ENCODE measurements around the gene PPFIA4.

PPFIA4 gene

GRCh38 chr1:203036537-203036936 lies 10.2 kb downstream of the PPFIA4 start:
- no peak for DNase-seq (ENCODE audit: low read depth)
- no peak for TF ChIP-seq CTCF (IDR thresholded peaks at IDR 0.05; ENCODE audit: control insufficient read depth, extremely low read depth, insufficient read depth)
- no peak overlapping the region for H3K4me3 ChIP-seq (ENCODE audit: low read depth, low read length)

- DNase-seq (ENCODE audit: low read depth) = no peak
- H3K4me3 ChIP-seq (ENCODE audit: low read depth, low read length) = no peak overlapping the region
- TF ChIP-seq CTCF (IDR thresholded peaks at IDR 0.05; ENCODE audit: control insufficient read depth, extremely low read depth, insufficient read depth) = no peak
Measured at GRCh38 chr1:203037509-203038190, 11.4 kb downstream of the PPFIA4 start.

GRCh38 chr1:203038217-203038741 lies 12.0 kb downstream of the PPFIA4 start:
- peak; percentile 12; the same call in 1 of the 2 replicates for TF ChIP-seq CTCF (IDR thresholded peaks at IDR 0.05; ENCODE audit: control insufficient read depth, extremely low read depth, insufficient read depth)
- no peak for DNase-seq (ENCODE audit: low read depth)
- H3K4me3 ChIP-seq (ENCODE audit: low read depth, low read length) = no peak overlapping the region

GRCh38 chr1:203038891-203039608 lies 12.8 kb downstream of the PPFIA4 start:
- peak; percentile 6 for DNase-seq (ENCODE audit: low read depth)

GRCh38 chr1:203039609-203040512 lies 13.6 kb downstream of the PPFIA4 start:
- no peak overlapping the region for H3K4me3 ChIP-seq (ENCODE audit: low read depth, low read length)
- TF ChIP-seq CTCF (IDR thresholded peaks at IDR 0.05; ENCODE audit: control insufficient read depth, extremely low read depth, insufficient read depth) = 0 out of 2 replicates have a peak, but pooled peaks have one; percentile 1
- no peak for DNase-seq (ENCODE audit: low read depth)

More at GRCh38 chr1:203038891-203039608, 12.8 kb downstream of the PPFIA4 start:
- H3K4me3 ChIP-seq (ENCODE audit: low read depth, low read length) = no peak overlapping the region
- peak; percentile 96 for TF ChIP-seq CTCF (IDR thresholded peaks at IDR 0.05; ENCODE audit: control insufficient read depth, extremely low read depth, insufficient read depth)

- no peak for DNase-seq (ENCODE audit: low read depth)
- H3K4me3 ChIP-seq (ENCODE audit: low read depth, low read length) = no peak overlapping the region
- no peak for TF ChIP-seq CTCF (IDR thresholded peaks at IDR 0.05; ENCODE audit: control insufficient read depth, extremely low read depth, insufficient read depth)
Measured at GRCh38 chr1:203040513-203041275, 14.4 kb downstream of the PPFIA4 start.

All from LNCaP clone FGC (cell line).